Measurements from ENCODE around the gene LTBP1. TPM values are rescaled to one million over a fixed set of nuclear protein-coding genes. Genes with fewer than 3 reads are reported as not detected.

LTBP1 gene
- total and polyA plus RNA-seq, 2 experiments from 2014 or later = 15.7 to 49.8 TPM

DNA sequence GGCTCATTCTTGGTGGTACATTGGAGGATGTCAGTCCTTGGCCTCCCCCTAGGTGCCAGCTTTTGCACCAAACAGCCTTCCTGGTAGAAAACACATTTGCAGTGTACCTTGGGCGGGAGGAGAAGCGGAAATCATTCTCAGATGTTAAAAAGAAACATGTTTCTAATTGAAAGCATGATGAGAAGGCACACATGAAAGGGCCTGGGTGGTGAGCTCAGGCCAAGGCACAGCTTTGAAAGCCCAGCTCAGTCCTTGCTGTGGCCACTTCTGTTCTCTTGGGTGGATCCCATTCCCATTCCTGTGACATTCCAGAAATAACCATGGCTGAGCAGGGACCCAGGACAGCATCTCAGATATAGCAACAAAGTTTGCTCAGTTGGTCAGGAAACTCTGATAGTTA, 71.5 kb downstream of the LTBP1 start:
- Histone ChIP-seq H3K9me2 (ENCODE audit: insufficient read depth) (no peaks in the 10 kb centered on the region), H2AFZ (no peak overlapping the region), H3K4me1 (ENCODE audit: insufficient read depth) (peaks cover 18% of the 10 kb centered on the region; the same call in 1 of the 2 replicates), H4K20me1 (replicated peaks; ENCODE audit: insufficient read depth) (no peaks in the 10 kb centered on the region), H3K27ac (ENCODE audit: low read depth) (no peak overlapping the region), H3K4me2 (no peak overlapping the region), H3K4me3 (no peak overlapping the region), H3K27me3 (ENCODE audit: insufficient read depth) (no peaks in the 10 kb centered on the region), H3F3A (replicated peaks; ENCODE audit: low read depth) (no peaks in the 10 kb centered on the region), H3K36me3 (ENCODE audit: insufficient read depth) (no peaks in the 10 kb centered on the region), H3K79me2 (replicated peaks; ENCODE audit: insufficient read depth) (no peaks in the 10 kb centered on the region)
- Mint-ChIP-seq H3K4me1 (peaks cover 27% of the 10 kb centered on the region), H3K9me3 (no peaks in the 10 kb centered on the region), H3K4me3 (no peak overlapping the region), H3K27me3 (ENCODE audit: insufficient read depth, low read depth, poor library complexity) (peaks cover 2% of the 10 kb centered on the region), H3K27ac (peak overlapping the region; percentile 17; the same call in 1 of the 2 replicates), H3K36me3 (ENCODE audit: low read depth) (no peaks in the 10 kb centered on the region)
- DNase-seq (ENCODE audit: low spot score) = no peak
- ATAC-seq = no peak
- TF ChIP-seq, protein P1, sequence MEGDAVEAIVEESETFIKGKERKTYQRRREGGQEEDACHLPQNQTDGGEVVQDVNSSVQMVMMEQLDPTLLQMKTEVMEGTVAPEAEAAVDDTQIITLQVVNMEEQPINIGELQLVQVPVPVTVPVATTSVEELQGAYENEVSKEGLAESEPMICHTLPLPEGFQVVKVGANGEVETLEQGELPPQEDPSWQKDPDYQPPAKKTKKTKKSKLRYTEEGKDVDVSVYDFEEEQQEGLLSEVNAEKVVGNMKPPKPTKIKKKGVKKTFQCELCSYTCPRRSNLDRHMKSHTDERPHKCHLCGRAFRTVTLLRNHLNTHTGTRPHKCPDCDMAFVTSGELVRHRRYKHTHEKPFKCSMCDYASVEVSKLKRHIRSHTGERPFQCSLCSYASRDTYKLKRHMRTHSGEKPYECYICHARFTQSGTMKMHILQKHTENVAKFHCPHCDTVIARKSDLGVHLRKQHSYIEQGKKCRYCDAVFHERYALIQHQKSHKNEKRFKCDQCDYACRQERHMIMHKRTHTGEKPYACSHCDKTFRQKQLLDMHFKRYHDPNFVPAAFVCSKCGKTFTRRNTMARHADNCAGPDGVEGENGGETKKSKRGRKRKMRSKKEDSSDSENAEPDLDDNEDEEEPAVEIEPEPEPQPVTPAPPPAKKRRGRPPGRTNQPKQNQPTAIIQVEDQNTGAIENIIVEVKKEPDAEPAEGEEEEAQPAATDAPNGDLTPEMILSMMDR (conservative IDR thresholded peaks at IDR 0.05; ENCODE audit: low read depth in 2 of 2) = no peak; a peak in 1 of 4 replicates

DNA sequence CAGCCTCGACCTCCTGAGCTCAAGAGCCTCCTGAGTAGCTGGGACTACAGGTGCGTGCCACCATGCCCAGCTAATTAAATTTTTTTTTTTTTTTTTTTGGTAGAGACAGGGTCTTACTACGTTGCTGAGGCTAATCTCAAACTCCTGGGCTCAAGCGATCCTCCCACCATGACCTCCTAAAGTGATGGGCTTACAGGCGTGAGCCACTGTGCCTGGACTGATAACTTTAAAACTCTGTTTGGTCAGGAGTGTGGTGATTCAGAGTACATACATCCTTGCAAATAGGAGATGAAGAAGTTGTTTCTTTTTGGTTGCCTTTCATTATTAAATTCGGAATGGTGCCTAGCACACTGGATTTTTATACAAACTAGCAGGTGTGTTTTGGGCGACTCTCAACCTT, 73.0 kb downstream of the LTBP1 start:
- H3K27ac Mint-ChIP-seq = no peak overlapping the region
- Histone ChIP-seq H3K27me3 (ENCODE audit: insufficient read depth) (no peaks in the 10 kb centered on the region), H4K20me1 (replicated peaks; ENCODE audit: insufficient read depth) (no peaks in the 10 kb centered on the region), H3K4me2 (no peak overlapping the region), H3F3A (replicated peaks; ENCODE audit: low read depth) (no peaks in the 10 kb centered on the region), H2AFZ (no peak overlapping the region), H3K4me1 (ENCODE audit: insufficient read depth) (peaks cover 8% of the 10 kb centered on the region; the same call in 1 of the 2 replicates), H3K9me2 (ENCODE audit: insufficient read depth) (no peaks in the 10 kb centered on the region), H3K79me2 (replicated peaks; ENCODE audit: insufficient read depth) (no peaks in the 10 kb centered on the region), H3K4me3 (no peak overlapping the region), H3K36me3 (ENCODE audit: insufficient read depth) (no peaks in the 10 kb centered on the region), H3K27ac (ENCODE audit: low read depth) (no peak overlapping the region)
- H3K36me3 Mint-ChIP-seq (ENCODE audit: low read depth) = peaks cover 6% of the 10 kb centered on the region; the same call in 2 of the 3 replicates
- H3K4me1 Mint-ChIP-seq = peaks cover 17% of the 10 kb centered on the region
- peaks cover 5% of the 10 kb centered on the region; the same call in 2 of the 3 replicates for H3K9me3 Mint-ChIP-seq
- no peak for DNase-seq (ENCODE audit: low spot score)
- H3K4me3 Mint-ChIP-seq = no peak overlapping the region
- ATAC-seq = no peak
- H3K27me3 Mint-ChIP-seq (ENCODE audit: insufficient read depth, low read depth, poor library complexity) = peaks cover 2% of the 10 kb centered on the region
- no peak for TF ChIP-seq CREB1 (CRISPR knock-in tag; IDR thresholded peaks at IDR 0.05; ENCODE audit: low read depth)
- TF ChIP-seq, protein P2, sequence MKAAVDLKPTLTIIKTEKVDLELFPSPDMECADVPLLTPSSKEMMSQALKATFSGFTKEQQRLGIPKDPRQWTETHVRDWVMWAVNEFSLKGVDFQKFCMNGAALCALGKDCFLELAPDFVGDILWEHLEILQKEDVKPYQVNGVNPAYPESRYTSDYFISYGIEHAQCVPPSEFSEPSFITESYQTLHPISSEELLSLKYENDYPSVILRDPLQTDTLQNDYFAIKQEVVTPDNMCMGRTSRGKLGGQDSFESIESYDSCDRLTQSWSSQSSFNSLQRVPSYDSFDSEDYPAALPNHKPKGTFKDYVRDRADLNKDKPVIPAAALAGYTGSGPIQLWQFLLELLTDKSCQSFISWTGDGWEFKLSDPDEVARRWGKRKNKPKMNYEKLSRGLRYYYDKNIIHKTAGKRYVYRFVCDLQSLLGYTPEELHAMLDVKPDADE (IDR thresholded peaks at IDR 0.05) = no peak
- no peak for TF ChIP-seq NANOG (IDR thresholded peaks at IDR 0.05; ENCODE audit: borderline replicate concordance)
- TF ChIP-seq STAT1 (IDR thresholded peaks at IDR 0.05; ENCODE audit: unreplicated experiment) = no peak
- TF ChIP-seq, protein P1 (conservative IDR thresholded peaks at IDR 0.05; ENCODE audit: low read depth in 2 of 2) = no peak
- TF ChIP-seq ZNF331 (CRISPR knock-in tag; IDR thresholded peaks at IDR 0.05; ENCODE audit: low read depth) = no peak
- TF ChIP-seq EZH2 (IDR thresholded peaks at IDR 0.05; ENCODE audit: low read depth, unreplicated experiment) = no peak
- no peak for TF ChIP-seq POLR2AphosphoS5 (IDR thresholded peaks at IDR 0.05; ENCODE audit: low read depth)
- TF ChIP-seq, protein P3, sequence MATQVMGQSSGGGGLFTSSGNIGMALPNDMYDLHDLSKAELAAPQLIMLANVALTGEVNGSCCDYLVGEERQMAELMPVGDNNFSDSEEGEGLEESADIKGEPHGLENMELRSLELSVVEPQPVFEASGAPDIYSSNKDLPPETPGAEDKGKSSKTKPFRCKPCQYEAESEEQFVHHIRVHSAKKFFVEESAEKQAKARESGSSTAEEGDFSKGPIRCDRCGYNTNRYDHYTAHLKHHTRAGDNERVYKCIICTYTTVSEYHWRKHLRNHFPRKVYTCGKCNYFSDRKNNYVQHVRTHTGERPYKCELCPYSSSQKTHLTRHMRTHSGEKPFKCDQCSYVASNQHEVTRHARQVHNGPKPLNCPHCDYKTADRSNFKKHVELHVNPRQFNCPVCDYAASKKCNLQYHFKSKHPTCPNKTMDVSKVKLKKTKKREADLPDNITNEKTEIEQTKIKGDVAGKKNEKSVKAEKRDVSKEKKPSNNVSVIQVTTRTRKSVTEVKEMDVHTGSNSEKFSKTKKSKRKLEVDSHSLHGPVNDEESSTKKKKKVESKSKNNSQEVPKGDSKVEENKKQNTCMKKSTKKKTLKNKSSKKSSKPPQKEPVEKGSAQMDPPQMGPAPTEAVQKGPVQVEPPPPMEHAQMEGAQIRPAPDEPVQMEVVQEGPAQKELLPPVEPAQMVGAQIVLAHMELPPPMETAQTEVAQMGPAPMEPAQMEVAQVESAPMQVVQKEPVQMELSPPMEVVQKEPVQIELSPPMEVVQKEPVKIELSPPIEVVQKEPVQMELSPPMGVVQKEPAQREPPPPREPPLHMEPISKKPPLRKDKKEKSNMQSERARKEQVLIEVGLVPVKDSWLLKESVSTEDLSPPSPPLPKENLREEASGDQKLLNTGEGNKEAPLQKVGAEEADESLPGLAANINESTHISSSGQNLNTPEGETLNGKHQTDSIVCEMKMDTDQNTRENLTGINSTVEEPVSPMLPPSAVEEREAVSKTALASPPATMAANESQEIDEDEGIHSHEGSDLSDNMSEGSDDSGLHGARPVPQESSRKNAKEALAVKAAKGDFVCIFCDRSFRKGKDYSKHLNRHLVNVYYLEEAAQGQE (IDR thresholded peaks at IDR 0.05; ENCODE audit: unreplicated experiment) = no peak
- no peak for TF ChIP-seq EZH2phosphoT487 (IDR thresholded peaks at IDR 0.05; ENCODE audit: unreplicated experiment)

All from GM23338 (cell line).